Stimulated activated CD8-positive, alpha-beta memory T cell treated with anti-CD3 and anti-CD28 coated beads, Interleukin-15, amount 100 ng/mL, for 4 hours (primary cell): ENCODE results near the gene ARID3C.

Source experiments
- DNase-seq, 2 donors: peaks; one replicate each; pipeline ENCODE4 v3.0.0-alpha.2; 2020; ENCODE audit warnings: low read depth in 2 of 2

Gene ARID3C

DNA sequence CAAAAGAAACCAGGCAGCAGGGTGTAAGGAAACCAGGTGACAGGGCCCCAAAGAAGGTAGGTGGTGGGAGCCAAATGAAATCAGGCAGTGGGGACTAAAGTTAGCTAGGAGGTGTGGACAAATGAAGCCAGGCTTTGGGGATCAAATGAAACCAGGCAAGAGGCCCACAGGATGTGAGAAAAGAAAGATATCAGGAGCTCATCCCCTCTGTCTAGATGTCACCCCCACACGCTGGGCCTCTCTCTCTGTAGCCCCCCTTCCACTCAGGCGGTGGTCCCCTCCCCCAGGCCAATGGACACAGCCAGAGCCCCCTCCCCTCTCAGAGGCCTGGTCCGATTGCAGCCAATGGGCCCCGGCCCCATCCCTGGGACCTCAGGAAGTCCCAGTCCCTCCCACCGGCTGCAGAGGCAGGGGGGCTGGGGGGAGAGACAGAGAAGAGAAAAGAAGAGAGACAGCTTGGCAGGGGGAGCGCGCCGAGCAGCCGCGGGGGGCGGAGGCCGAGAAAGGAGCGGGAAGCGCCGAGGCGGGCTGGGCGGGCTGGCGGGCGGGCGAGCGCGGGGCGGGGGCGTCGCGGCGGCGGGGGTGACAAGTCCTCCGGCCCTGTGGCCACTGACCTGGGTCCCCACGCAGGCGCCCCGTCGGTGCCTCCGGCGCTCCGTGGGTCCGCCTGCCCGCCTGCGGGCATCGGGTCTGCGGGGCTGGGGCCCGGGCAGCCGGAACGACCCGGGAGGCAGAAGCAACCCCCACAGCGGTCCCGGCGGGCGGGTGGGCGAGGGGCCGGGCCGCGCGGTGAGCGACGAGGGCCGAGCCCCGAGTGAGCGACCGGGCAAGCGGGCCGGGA lies 51.2 kb downstream of the ARID3C start:
- no peak for DNase-seq

DNA sequence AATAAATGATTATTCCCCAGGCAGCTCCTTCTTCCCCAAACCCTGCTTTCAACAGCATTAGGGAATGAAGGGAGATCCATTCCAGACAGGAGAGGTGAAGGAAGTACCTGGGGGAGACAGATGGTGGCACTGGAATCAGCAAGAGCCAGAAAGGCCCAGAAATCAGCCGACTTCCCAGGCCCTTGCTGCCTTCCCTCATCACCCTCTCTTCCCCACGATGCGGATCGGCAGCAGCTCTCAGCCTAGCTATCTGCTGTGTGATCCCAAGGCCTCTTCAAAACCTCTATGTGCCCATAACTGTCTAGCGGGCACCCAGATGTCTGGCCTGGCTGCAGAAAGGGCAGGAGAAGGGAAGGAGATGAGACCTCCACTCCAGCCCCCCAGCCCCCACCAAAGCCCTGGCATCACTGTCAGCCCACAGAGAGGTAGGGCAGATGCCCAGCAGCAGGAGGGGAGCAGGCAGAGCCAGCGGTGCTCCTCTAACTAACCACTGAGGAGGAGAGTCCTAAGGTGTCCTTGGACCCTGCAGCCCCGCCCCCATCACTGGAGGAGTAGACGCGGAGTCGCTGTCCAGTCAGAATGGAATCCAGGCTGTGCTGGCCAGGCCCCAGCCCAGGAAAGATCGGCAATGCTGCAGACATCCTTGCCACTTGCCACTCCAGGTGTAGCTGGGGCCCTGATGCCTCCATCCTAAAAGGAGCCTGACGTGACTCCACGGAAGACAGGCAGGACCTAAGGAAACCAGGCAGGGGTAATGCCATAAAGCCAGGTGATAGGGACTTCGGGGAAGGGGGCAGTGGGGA lies 52.1 kb downstream of the ARID3C start:
- no peak for DNase-seq

DNA sequence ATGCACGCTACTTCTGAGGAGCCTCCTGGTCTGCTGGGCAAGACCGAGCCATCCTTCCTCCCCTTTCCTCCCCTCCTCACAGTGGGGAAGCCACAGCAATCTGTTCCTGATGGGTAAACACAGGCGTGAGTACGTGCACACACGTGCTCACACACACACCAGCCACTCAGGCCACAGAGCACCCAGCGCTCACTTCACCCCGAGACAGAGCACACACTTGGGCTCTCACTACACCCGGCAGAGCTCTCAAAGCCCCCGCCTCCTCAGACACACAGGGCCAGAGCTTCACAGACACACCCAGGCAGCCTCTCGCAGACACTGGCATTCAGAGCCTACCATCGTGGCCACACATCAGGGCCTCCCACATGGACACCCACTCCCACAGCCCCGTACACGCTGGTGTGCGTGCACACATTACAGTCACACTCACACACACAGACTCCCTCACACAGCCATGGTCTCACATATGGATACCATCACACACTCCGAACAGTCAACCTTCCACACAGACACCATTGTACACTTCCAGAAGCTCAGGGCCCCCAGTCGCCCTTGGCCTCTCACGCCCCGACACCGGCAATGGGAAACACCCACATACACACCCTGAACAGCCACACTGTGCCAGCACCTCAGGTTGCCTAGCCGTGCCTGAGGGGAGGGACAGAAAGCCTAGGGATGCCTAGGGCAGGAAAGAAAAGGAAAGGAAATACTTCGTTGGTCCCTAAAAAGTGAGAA lies 52.8 kb downstream of the ARID3C start:
- no peak for DNase-seq

DNA sequence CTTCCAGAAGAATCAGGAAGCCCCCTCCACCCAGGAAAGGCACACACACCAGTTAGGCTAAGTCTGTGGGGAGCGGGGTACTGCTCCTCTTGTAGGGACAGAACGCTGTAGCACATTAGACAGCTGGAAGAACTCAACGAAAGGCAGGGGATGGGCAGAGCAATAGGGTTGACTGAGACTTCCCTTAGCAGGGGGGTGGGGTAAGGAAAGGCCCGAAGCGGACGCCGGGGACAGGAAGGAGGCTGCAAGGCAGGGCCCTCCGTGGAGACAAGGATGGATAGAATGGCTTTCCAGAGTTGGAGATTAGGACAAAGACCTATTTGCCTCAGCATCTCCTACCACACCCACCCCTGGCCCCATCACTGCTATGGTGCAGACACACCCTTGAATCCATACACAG lies 53.6 kb downstream of the ARID3C start:
- no peak for DNase-seq

DNA sequence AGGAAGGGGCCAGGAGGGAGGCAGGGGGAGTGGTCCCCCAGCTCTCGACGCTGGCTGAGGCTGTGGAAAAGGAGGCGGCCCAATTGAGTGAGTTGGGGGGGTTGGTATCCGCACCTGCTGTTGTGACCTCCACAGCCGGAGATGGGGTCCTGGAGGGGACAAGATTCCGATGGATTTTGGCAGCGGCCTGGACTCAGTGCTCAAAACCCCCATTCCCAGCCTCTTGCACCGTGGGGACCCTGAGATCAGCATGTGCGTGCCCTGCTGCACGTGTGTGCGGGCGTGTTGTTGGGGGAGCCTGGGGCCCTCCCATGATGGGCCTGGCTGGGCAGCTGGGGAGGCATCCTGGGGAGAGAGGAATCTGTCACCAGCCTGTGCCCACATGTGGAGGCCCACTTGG lies 54.3 kb downstream of the ARID3C start:
- DNase-seq: no peak

DNA sequence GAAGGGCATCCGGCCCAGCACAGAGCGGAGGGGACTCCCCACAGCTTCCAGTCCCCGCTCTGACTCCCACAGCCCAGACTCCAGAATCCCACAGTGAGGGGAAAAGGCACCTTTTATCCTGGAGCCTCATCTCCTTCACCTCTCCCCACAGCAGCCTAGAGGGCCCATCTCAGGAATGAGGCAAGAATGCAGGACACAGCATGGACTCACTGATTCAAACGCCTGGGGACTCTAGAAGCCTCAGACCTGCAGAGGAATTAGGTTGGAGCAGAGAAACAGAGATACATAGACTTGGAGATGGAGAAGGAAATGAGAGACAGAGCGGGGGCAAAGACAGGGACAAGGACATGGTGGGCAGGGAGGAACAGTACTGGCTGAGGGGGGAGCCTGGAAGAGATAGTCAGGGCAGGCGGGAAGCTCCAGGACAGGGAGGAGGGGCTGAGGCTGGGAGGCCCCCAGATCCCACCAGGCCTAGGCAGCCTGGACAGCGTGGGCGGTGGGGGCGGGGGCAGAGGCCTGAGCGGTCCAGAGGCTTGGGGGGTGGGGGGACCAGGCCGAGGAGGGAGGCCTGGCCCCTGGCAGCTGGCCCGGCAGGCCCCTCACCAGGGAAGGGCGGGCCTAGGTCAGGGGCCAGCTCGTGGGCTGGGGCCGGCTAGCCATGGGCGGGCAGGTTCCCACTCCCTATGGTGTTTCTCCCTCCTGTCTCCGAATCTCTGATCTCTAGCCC lies 55.1 kb downstream of the ARID3C start:
- DNase-seq: no peak

DNA sequence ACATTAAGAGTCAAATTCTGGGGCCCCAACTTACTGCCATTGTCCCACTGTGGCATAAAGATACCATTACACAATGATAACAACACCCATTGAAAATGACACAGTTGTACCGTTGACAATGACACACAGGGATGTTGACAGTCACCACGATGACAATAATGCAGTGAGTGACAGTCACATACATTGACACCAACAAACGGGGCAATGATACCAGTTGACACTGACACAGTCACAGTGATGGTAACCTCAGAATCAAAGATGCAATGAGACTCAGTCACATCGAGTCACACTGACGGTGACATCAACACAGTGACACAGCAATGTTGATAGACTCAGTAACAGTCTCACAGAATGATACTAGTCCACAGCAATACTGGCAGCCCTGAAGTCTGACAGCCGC lies 56.2 kb downstream of the ARID3C start:
- DNase-seq: no peak

- DNase-seq: no peak
These were observed 56.8 kb downstream of the ARID3C start for GRCh38 chr9:34572092-34572491.

- no peak for DNase-seq
These were observed 57.4 kb downstream of the ARID3C start for GRCh38 chr9:34571481-34571810.
